ENCODE data around the gene ADARB2. TPM values are rescaled to one million over a fixed set of nuclear protein-coding genes. Genes with fewer than 3 reads are reported as not detected.

The ADARB2 gene
- total RNA-seq, 1 experiment from 2014 or later, result not detected

DNA sequence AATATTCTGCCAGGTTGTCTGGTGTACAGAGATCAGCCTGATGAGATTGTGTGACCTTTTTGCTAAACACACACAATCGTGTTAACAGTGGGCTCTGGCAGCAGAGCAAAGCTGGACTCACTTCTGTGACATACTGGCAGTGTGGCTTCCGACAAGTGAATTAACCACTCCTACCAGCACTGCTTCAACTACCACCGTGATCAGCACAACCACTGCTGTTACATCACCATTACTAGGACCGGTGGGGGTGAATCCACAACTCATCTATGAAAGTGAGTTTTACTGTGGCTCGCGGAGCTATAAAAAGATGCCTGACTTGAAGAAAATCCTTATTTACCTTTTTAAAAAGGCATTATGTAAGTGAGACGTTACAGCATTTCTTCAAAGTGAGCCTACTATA lies 545.6 kb downstream of the ADARB2 start:
- CTCF ChIA-PET, result no interaction called here
- Mint-ChIP-seq H3K36me3 (ENCODE audit: insufficient read depth, unreplicated experiment) (no peaks in the 10 kb centered on the region), H3K9me3 (ENCODE audit: low read depth, unreplicated experiment) (no peaks in the 10 kb centered on the region), H3K27me3 (ENCODE audit: unreplicated experiment) (peaks cover 55% of the 10 kb centered on the region), H3K4me3 (ENCODE audit: low read depth, unreplicated experiment) (no peak overlapping the region), H3K27ac (ENCODE audit: unreplicated experiment) (no peak overlapping the region), H3K4me1 (ENCODE audit: low read depth, unreplicated experiment) (no peaks in the 10 kb centered on the region)
- intact Hi-C loops (cut with micrococcal nuclease; ENCODE audit: unreplicated experiment), result no loop called here
- DNase-seq, result no peak
- no TSS peak for BruUV-seq (replicated peaks)
- TF ChIP-seq, protein P1, sequence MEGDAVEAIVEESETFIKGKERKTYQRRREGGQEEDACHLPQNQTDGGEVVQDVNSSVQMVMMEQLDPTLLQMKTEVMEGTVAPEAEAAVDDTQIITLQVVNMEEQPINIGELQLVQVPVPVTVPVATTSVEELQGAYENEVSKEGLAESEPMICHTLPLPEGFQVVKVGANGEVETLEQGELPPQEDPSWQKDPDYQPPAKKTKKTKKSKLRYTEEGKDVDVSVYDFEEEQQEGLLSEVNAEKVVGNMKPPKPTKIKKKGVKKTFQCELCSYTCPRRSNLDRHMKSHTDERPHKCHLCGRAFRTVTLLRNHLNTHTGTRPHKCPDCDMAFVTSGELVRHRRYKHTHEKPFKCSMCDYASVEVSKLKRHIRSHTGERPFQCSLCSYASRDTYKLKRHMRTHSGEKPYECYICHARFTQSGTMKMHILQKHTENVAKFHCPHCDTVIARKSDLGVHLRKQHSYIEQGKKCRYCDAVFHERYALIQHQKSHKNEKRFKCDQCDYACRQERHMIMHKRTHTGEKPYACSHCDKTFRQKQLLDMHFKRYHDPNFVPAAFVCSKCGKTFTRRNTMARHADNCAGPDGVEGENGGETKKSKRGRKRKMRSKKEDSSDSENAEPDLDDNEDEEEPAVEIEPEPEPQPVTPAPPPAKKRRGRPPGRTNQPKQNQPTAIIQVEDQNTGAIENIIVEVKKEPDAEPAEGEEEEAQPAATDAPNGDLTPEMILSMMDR (IDR thresholded peaks at IDR 0.05; ENCODE audit: unreplicated experiment), result no peak

DNA sequence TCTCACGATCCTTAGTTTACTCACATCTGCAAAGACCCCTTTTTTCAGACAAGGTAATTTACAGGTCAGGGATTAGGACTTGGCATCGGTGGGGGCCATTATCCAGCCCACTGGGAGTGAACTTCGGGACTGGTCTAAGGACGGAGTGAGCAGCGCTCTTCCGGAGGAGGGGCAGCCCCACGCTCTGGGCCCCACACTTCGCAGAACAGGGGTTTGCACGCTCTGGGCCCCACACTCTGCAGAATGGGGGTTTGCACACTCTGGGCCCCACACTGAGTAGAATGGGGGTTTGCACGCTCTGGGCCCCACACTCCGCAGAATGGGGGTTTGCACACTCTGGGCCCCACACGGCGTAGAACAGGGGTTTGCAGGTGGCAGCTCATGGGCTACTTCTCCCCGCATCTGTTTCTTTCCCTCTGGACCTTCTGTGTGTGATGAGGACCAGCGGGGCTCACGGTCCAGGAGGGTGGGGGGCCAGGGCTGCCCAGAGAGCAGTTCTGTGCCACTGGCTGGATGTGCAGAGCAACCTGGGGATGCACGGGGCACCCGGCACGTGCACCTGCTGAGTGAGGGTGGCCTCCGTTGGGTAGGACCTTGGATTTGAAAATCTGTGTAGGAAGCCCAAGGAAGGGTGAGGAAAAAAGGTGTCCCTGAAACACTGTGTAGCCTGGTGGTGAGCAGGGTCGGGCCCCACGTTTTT lies 546.4 kb downstream of the ADARB2 start:
- H3K4me1 Mint-ChIP-seq (ENCODE audit: low read depth, unreplicated experiment), result no peaks in the 10 kb centered on the region
- TF ChIP-seq, protein P1 (IDR thresholded peaks at IDR 0.05; ENCODE audit: unreplicated experiment), result no peak
- DNase-seq, result no peak
- BruUV-seq (replicated peaks), result no TSS peak
- H3K27me3 Mint-ChIP-seq (ENCODE audit: unreplicated experiment), result peaks cover 52% of the 10 kb centered on the region
- H3K36me3 Mint-ChIP-seq (ENCODE audit: insufficient read depth, unreplicated experiment), result no peaks in the 10 kb centered on the region
- CTCF ChIA-PET, result interaction anchor here (0.6 kb wide), 1 partner anchor 1124 kb away, joined by 3 read pairs; no protein-coding TSS in a partner anchor
- intact Hi-C loops (cut with micrococcal nuclease; ENCODE audit: unreplicated experiment), result no loop called here
- H3K9me3 Mint-ChIP-seq (ENCODE audit: low read depth, unreplicated experiment), result no peaks in the 10 kb centered on the region
- no peak overlapping the region for H3K4me3 Mint-ChIP-seq (ENCODE audit: low read depth, unreplicated experiment)
- no peak overlapping the region for H3K27ac Mint-ChIP-seq (ENCODE audit: unreplicated experiment)

DNA sequence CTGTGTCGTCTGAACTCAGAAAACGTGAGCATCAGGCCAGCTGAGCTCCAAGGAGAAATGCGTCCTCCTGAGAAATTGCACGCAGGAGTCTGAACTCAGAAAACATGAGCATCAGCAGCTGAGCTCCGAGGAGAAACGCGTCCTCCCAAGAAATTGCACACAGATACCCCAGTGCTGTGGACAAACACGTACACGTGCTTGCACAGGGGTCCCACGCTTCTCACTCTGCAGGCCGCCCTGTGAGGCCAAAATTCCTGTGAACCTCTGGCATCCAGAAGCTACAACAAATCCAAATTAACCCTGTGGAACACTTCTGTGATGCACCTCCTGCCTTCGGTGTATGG lies 547.3 kb downstream of the ADARB2 start:
- H3K4me3 Mint-ChIP-seq (ENCODE audit: low read depth, unreplicated experiment), result no peak overlapping the region
- H3K27ac Mint-ChIP-seq (ENCODE audit: unreplicated experiment), result no peak overlapping the region
- no peak for DNase-seq
- TF ChIP-seq, protein P1 (IDR thresholded peaks at IDR 0.05; ENCODE audit: unreplicated experiment), result no peak
- H3K9me3 Mint-ChIP-seq (ENCODE audit: low read depth, unreplicated experiment), result no peaks in the 10 kb centered on the region
- BruUV-seq (replicated peaks), result no TSS peak
- CTCF ChIA-PET, result no interaction called here
- H3K27me3 Mint-ChIP-seq (ENCODE audit: unreplicated experiment), result peaks cover 50% of the 10 kb centered on the region
- H3K4me1 Mint-ChIP-seq (ENCODE audit: low read depth, unreplicated experiment), result no peaks in the 10 kb centered on the region
- intact Hi-C loops (cut with micrococcal nuclease; ENCODE audit: unreplicated experiment), result no loop called here
- H3K36me3 Mint-ChIP-seq (ENCODE audit: insufficient read depth, unreplicated experiment), result no peaks in the 10 kb centered on the region

DNA sequence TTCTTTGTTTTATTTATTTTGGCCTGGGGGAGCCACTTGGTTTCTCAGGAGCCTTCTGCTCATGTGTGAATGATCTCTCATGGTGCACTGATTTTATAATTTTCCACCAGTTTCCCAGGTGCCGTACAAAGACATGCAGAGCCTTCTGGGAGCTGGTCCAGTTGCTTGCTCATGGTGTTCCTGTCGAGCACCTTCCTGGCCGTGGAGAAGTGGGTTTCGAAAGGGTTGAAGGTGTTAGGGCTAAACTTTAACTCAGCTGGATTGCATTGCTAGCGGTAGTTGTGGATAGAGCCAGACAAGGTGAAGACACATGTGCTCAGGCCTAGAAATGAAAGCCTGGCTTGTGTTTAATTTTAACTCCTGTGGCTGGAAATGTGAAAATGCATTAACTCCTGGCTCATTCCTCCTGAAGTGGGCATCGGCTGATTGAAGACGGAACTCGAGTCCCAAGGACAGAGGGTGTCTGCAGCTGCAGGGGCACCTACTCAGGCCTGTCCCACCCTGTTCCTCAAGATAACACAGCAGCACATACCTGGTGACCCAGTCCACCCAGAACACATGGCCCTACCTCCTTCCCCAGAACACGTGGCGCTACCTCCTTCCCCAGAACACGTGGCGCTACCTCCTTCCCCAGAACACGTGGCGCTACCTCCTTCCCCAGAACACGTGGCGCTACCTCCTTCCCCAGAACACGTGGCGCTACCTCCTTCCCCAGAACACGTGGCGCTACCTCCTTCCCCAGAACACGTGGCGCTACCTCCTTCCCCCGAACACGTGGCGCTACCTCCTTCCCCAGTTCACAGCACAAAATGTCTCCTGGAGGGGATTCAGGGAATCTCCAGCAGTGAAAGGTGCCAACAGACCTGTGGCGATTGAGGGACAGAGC lies 547.9 kb downstream of the ADARB2 start:
- Mint-ChIP-seq H3K27me3 (ENCODE audit: unreplicated experiment) (peaks cover 44% of the 10 kb centered on the region), H3K9me3 (ENCODE audit: low read depth, unreplicated experiment) (no peaks in the 10 kb centered on the region), H3K36me3 (ENCODE audit: insufficient read depth, unreplicated experiment) (no peaks in the 10 kb centered on the region), H3K27ac (ENCODE audit: unreplicated experiment) (no peak overlapping the region), H3K4me1 (ENCODE audit: low read depth, unreplicated experiment) (no peaks in the 10 kb centered on the region), H3K4me3 (ENCODE audit: low read depth, unreplicated experiment) (no peak overlapping the region)
- CTCF ChIA-PET, result no interaction called here
- intact Hi-C loops (cut with micrococcal nuclease; ENCODE audit: unreplicated experiment), result no loop called here
- no TSS peak for BruUV-seq (replicated peaks)
- TF ChIP-seq, protein P1 (IDR thresholded peaks at IDR 0.05; ENCODE audit: unreplicated experiment), result no peak
- no peak for DNase-seq

All from Calu3 (cell line).